Mammary epithelial cell (primary cell): Measurements from ENCODE around the gene ITGB6.

ENCODE experiments used
- EZH2 ChIP-seq: IDR thresholded peaks from 2 replicates; pipeline ENCODE4 v1.6.1; 2012; ENCODE audit warnings: low read length, inconsistent platforms, borderline replicate concordance
- TF ChIP-seq, protein P1 (sequence below), 2 donors: IDR thresholded peaks in 1 of 2; conservative IDR thresholded peaks in 1 of 2; 2 replicates each; pipeline ENCODE4 v1.5.1; 2011 to 2012; ENCODE audit warnings: inconsistent platforms in 2 of 2, low read length in 2 of 2, mild to moderate bottlenecking in 2 of 2, control low read depth in 1 of 2, low read depth in 1 of 2; ENCODE audit not compliant: insufficient read depth in 1 of 2; ENCODE audit errors: extremely low read depth in 1 of 2

GRCh38 chr2:160076241-160076640 lies 123.8 kb downstream of the ITGB6 start:
- TF ChIP-seq, protein P1, sequence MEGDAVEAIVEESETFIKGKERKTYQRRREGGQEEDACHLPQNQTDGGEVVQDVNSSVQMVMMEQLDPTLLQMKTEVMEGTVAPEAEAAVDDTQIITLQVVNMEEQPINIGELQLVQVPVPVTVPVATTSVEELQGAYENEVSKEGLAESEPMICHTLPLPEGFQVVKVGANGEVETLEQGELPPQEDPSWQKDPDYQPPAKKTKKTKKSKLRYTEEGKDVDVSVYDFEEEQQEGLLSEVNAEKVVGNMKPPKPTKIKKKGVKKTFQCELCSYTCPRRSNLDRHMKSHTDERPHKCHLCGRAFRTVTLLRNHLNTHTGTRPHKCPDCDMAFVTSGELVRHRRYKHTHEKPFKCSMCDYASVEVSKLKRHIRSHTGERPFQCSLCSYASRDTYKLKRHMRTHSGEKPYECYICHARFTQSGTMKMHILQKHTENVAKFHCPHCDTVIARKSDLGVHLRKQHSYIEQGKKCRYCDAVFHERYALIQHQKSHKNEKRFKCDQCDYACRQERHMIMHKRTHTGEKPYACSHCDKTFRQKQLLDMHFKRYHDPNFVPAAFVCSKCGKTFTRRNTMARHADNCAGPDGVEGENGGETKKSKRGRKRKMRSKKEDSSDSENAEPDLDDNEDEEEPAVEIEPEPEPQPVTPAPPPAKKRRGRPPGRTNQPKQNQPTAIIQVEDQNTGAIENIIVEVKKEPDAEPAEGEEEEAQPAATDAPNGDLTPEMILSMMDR (conservative IDR thresholded peaks at IDR 0.05 in 1 of 2, IDR thresholded peaks at IDR 0.05 in 1 of 2; ENCODE audit: extremely low read depth in 1 of 2, insufficient read depth in 1 of 2, low read depth in 1 of 2, low read length in 2 of 2) = no peak
- TF ChIP-seq EZH2 = no peak
